ENCODE data around the gene GABRB2.

GRCh38 chr5:161387121-161387520, 159.4 kb downstream of the GABRB2 start:
- TF ChIP-seq, protein P1, sequence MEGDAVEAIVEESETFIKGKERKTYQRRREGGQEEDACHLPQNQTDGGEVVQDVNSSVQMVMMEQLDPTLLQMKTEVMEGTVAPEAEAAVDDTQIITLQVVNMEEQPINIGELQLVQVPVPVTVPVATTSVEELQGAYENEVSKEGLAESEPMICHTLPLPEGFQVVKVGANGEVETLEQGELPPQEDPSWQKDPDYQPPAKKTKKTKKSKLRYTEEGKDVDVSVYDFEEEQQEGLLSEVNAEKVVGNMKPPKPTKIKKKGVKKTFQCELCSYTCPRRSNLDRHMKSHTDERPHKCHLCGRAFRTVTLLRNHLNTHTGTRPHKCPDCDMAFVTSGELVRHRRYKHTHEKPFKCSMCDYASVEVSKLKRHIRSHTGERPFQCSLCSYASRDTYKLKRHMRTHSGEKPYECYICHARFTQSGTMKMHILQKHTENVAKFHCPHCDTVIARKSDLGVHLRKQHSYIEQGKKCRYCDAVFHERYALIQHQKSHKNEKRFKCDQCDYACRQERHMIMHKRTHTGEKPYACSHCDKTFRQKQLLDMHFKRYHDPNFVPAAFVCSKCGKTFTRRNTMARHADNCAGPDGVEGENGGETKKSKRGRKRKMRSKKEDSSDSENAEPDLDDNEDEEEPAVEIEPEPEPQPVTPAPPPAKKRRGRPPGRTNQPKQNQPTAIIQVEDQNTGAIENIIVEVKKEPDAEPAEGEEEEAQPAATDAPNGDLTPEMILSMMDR (IDR thresholded peaks at IDR 0.05; ENCODE audit: insufficient read depth, low read length), result no peak
- TF ChIP-seq POLR2AphosphoS5 (IDR thresholded peaks at IDR 0.05; ENCODE audit: low read depth), result no peak
- TF ChIP-seq, protein P2, sequence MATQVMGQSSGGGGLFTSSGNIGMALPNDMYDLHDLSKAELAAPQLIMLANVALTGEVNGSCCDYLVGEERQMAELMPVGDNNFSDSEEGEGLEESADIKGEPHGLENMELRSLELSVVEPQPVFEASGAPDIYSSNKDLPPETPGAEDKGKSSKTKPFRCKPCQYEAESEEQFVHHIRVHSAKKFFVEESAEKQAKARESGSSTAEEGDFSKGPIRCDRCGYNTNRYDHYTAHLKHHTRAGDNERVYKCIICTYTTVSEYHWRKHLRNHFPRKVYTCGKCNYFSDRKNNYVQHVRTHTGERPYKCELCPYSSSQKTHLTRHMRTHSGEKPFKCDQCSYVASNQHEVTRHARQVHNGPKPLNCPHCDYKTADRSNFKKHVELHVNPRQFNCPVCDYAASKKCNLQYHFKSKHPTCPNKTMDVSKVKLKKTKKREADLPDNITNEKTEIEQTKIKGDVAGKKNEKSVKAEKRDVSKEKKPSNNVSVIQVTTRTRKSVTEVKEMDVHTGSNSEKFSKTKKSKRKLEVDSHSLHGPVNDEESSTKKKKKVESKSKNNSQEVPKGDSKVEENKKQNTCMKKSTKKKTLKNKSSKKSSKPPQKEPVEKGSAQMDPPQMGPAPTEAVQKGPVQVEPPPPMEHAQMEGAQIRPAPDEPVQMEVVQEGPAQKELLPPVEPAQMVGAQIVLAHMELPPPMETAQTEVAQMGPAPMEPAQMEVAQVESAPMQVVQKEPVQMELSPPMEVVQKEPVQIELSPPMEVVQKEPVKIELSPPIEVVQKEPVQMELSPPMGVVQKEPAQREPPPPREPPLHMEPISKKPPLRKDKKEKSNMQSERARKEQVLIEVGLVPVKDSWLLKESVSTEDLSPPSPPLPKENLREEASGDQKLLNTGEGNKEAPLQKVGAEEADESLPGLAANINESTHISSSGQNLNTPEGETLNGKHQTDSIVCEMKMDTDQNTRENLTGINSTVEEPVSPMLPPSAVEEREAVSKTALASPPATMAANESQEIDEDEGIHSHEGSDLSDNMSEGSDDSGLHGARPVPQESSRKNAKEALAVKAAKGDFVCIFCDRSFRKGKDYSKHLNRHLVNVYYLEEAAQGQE (IDR thresholded peaks at IDR 0.05; ENCODE audit: insufficient replicate concordance, low read depth), result no peak
